Upper lobe of left lung (tissue), 6 donors: Measurements from ENCODE around the gene SPTBN1. TPM values are rescaled to one million over a fixed set of nuclear protein-coding genes. Genes with fewer than 3 reads are reported as not detected.

Experiments
- ATAC-seq, 2 donors: fragments of 200-7000 bp; cut with Tn5 transposase; one replicate each; pipeline ENCODE4 v1.9.1; 2022; ENCODE audit warnings: mild to moderate bottlenecking in 2 of 2, moderate library complexity in 2 of 2; ENCODE audit not compliant: low FRiP score in 2 of 2
- DNase-seq, 2 donors: peaks; one replicate each; pipeline ENCODE4 v3.0.0-alpha.2; 2019 to 2020
- H3K27ac ChIP-seq, 4 donors: fragments of 200-600 bp; sonication (generic); one replicate each; pipeline ENCODE4 v1.5.1; 2016 to 2019
- H3K27me3 ChIP-seq, 4 donors: fragments of 200-600 bp; sonication (generic); one replicate each; pipeline ENCODE4 v1.5.1; 2017 to 2019
- H3K36me3 ChIP-seq, 4 donors: fragments of 200-600 bp; sonication (generic); one replicate each; pipeline ENCODE4 v1.5.1; 2016 to 2019
- H3K4me1 ChIP-seq, 4 donors: fragments of 200-600 bp; sonication (generic); one replicate each; pipeline ENCODE4 v1.5.1; 2018 to 2019
- H3K4me3 ChIP-seq, 4 donors: fragments of 200-600 bp; sonication (generic); one replicate each; pipeline ENCODE4 v1.5.1; 2017 to 2019; ENCODE audit warnings: mild to moderate bottlenecking in 2 of 4, moderate library complexity in 1 of 4
- H3K9me3 ChIP-seq, 4 donors: fragments of 200-600 bp; sonication (generic); one replicate each; pipeline ENCODE4 v1.5.1; 2018 to 2019
- CTCF ChIP-seq, 6 experiments: fragments of 450-650 bp in 4 of 6; fragments of 200-600 bp in 2 of 6; sonication (generic) in 2 of 6; IDR thresholded peaks; one replicate each; pipeline ENCODE4 v1.5.1; 2016 to 2019; ENCODE audit warnings: antibody characterized with exemption in 6 of 6
- EP300 ChIP-seq, 4 donors: sonication (generic); formaldehyde crosslinking; IDR thresholded peaks; one replicate each; pipeline ENCODE4 v1.5.1; 2017; ENCODE audit warnings: antibody characterized with exemption in 4 of 4, control low read depth in 2 of 4
- POLR2A ChIP-seq, 4 donors: fragments of 450-650 bp; IDR thresholded peaks; one replicate each; pipeline ENCODE4 v1.5.1; 2016 to 2017; ENCODE audit warnings: antibody characterized with exemption in 4 of 4, mild to moderate bottlenecking in 2 of 4
- POLR2AphosphoS5 ChIP-seq, 2 donors: sonication (generic); formaldehyde crosslinking; IDR thresholded peaks; one replicate each; pipeline ENCODE4 v1.5.1; 2017; ENCODE audit warnings: antibody characterized with exemption in 2 of 2
- WGBS, 2 donors: methylation state at CpG; one replicate each; pipeline ENCODE4 v1.1.5; 2017 to 2018; 5-methylcytosine and 5-hydroxymethylcytosine counted together
- total RNA-seq, 6 donors: library from RNA; depleted of rRNA in 4 of 6; stranded (reverse); fragments of >200 nt in 4 of 6; gene quantifications; one replicate each; pipeline versions ENCODE4 v1.1.0 to v1.2.1, GENCODE V29; 2016 to 2021
- donor health status: DM: no; HTN: no; CAD: no; lungs with moderate emphysema.
- donor health status: DM: no; HTN: yes; CAD: no; lungs with severe emphysema.

SPTBN1 gene
- total RNA-seq, 6 donors from 2014 or later, result 449 to 911 (median 654) TPM

GRCh38 chr2:54677476-54678265 lies 221.5 kb downstream of the SPTBN1 start:
- WGBS, 2 donors, result 94% methylated on average over 6 of the region's 6 CpGs
- TF ChIP-seq EP300 (IDR thresholded peaks at IDR 0.05), result no peak
- TF ChIP-seq POLR2AphosphoS5 (IDR thresholded peaks at IDR 0.05), result no peak
- no peak for TF ChIP-seq POLR2A (IDR thresholded peaks at IDR 0.05)
- no peak for TF ChIP-seq CTCF (IDR thresholded peaks at IDR 0.05)
- H3K27ac ChIP-seq, result no peak overlapping the region
- no peak overlapping the region for H3K4me3 ChIP-seq
- H3K4me1 ChIP-seq, result peaks cover 23 to 32% (median 27%) of the 10 kb centered on the region in 4 donors
- no peaks in the 10 kb centered on the region for H3K9me3 ChIP-seq
- no peaks in the 10 kb centered on the region for H3K27me3 ChIP-seq
- no peaks in the 10 kb centered on the region for H3K36me3 ChIP-seq
- ATAC-seq, result no peak
- no peak for DNase-seq

- H3K4me3 ChIP-seq, result no peak overlapping the region
- H3K27ac ChIP-seq, result no peak overlapping the region
- H3K4me1 ChIP-seq, result peaks cover 13 to 21% (median 18%) of the 10 kb centered on the region in 4 donors
- DNase-seq (no peak), ATAC-seq (no peak)
- no peaks in the 10 kb centered on the region for H3K9me3 ChIP-seq
- no peaks in the 10 kb centered on the region for H3K36me3 ChIP-seq
- WGBS, 2 donors, result 88 to 97% methylated on average over 3 of the region's 3 CpGs
- H3K27me3 ChIP-seq, result no peaks in the 10 kb centered on the region
- TF ChIP-seq CTCF (IDR thresholded peaks at IDR 0.05) (no peak), POLR2AphosphoS5 (IDR thresholded peaks at IDR 0.05) (no peak), EP300 (IDR thresholded peaks at IDR 0.05) (no peak), POLR2A (IDR thresholded peaks at IDR 0.05) (no peak)
These were observed 222.6 kb downstream of the SPTBN1 start for GRCh38 chr2:54678719-54679118.

GRCh38 chr2:54680397-54681041 lies 224.4 kb downstream of the SPTBN1 start:
- WGBS, 2 donors, result 83 to 85% methylated on average over 6 of the region's 6 CpGs

GRCh38 chr2:54681416-54681815 lies 225.3 kb downstream of the SPTBN1 start:
- 71 to 89% methylated on average over 6 of the region's 6 CpGs for WGBS, 2 donors
- Histone ChIP-seq H3K4me1 (peaks cover 0 to 4% (median 3%) of the 10 kb centered on the region in 4 donors), H3K36me3 (no peaks in the 10 kb centered on the region), H3K9me3 (no peaks in the 10 kb centered on the region), H3K27me3 (no peaks in the 10 kb centered on the region), H3K4me3 (no peak overlapping the region), H3K27ac (no peak overlapping the region)
- TF ChIP-seq EP300 (IDR thresholded peaks at IDR 0.05) (no peak), CTCF (IDR thresholded peaks at IDR 0.05) (no peak), POLR2AphosphoS5 (IDR thresholded peaks at IDR 0.05) (no peak), POLR2A (IDR thresholded peaks at IDR 0.05) (no peak)
- ATAC-seq, result no peak
- DNase-seq, result no peak

More at GRCh38 chr2:54680397-54681041, 224.4 kb downstream of the SPTBN1 start:
- Histone ChIP-seq H3K36me3 (no peaks in the 10 kb centered on the region), H3K27ac (no peak overlapping the region), H3K27me3 (no peaks in the 10 kb centered on the region), H3K9me3 (no peaks in the 10 kb centered on the region), H3K4me1 (peaks cover 2 to 4% (median 3%) of the 10 kb centered on the region in 4 donors), H3K4me3 (no peak overlapping the region)
- DNase-seq (no peak), ATAC-seq (no peak)
- no peak for TF ChIP-seq CTCF (IDR thresholded peaks at IDR 0.05)
- no peak for TF ChIP-seq POLR2A (IDR thresholded peaks at IDR 0.05)
- no peak for TF ChIP-seq POLR2AphosphoS5 (IDR thresholded peaks at IDR 0.05)
- no peak for TF ChIP-seq EP300 (IDR thresholded peaks at IDR 0.05)
